ENCODE results near the gene TMEM63C.
"Not testable (repeated sequence)": the region's sequence is repeated elsewhere in the genome, so short reads cannot be mapped to it uniquely, and the experiment has no call there.

- not testable (repeated sequence) for TF ChIP-seq CTCF (IDR thresholded peaks at IDR 0.05; ENCODE audit: low read length); EZH2 (IDR thresholded peaks at IDR 0.05; ENCODE audit: borderline replicate concordance, low read length)
These were observed 99.3 kb downstream of the TMEM63C start for GRCh38 chr14:77280921-77281320.

All from OCI-LY1 (cell line).